HEK293 (cell line): ENCODE measurements around the gene FEM1A.

Experiments
- TF ChIP-seq, protein P1 (sequence below): fragments of 450-650 bp; formaldehyde crosslinking; IDR thresholded peaks from 2 replicates; pipeline ENCODE4 v1.5.1; 2016; ENCODE audit warnings: missing biosample characterization, missing genetic modification characterization
- TF ChIP-seq, protein P2 (sequence below): fragments of 450-650 bp; formaldehyde crosslinking; IDR thresholded peaks from 2 replicates; pipeline ENCODE4 v1.5.1; 2016; ENCODE audit warnings: missing biosample characterization, missing genetic modification characterization

DNA sequence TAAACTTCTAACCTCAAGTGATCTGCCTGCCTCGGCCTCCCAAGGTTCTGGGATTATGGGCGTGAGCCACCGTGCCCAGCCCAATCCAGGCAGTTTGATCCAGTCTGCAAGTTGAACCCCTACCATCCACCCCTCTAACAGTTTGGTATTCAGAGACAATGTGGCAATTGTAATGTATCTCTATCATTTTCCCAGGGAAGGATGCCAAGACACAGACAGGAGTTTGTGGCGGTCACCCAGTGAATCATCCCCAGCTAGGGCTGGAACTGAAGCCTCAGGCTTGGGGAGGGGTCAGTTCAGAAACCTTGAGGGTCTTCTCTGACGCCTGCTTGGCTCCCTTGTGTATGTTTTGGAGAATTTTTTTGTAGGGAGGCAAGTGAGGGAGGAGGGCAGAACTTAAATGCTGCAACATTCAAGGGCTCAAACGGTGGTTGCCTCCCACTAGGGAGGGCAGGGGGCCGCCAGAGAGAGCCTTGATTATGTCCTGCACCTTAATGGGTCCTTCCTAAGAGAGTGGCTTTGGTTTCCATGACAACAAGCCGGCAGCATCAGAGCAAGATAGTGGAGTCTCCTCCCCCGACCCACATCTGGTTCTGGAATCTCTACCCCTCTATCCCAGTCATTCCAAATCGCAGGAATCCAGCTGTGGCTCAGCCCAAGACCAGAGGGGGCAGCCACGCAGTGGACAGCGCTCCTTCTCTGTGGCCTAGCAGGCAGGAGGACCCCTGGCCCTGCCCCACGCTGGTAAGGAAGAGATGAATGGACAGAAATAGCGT lies 14.9 kb upstream of the FEM1A start:
- TF ChIP-seq, protein P1, sequence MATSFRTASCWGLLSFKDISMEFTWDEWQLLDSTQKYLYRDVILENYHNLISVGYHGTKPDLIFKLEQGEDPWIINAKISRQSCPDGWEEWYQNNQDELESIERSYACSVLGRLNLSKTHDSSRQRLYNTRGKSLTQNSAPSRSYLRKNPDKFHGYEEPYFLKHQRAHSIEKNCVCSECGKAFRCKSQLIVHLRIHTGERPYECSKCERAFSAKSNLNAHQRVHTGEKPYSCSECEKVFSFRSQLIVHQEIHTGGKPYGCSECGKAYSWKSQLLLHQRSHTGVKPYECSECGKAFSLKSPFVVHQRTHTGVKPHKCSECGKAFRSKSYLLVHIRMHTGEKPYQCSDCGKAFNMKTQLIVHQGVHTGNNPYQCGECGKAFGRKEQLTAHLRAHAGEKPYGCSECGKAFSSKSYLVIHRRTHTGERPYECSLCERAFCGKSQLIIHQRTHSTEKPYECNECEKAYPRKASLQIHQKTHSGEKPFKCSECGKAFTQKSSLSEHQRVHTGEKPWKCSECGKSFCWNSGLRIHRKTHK (tag by site-specific recombination): no peak
- TF ChIP-seq, protein P2, sequence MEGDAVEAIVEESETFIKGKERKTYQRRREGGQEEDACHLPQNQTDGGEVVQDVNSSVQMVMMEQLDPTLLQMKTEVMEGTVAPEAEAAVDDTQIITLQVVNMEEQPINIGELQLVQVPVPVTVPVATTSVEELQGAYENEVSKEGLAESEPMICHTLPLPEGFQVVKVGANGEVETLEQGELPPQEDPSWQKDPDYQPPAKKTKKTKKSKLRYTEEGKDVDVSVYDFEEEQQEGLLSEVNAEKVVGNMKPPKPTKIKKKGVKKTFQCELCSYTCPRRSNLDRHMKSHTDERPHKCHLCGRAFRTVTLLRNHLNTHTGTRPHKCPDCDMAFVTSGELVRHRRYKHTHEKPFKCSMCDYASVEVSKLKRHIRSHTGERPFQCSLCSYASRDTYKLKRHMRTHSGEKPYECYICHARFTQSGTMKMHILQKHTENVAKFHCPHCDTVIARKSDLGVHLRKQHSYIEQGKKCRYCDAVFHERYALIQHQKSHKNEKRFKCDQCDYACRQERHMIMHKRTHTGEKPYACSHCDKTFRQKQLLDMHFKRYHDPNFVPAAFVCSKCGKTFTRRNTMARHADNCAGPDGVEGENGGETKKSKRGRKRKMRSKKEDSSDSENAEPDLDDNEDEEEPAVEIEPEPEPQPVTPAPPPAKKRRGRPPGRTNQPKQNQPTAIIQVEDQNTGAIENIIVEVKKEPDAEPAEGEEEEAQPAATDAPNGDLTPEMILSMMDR (tag by site-specific recombination): no peak
